Right lobe of liver (tissue), 4 donors: ENCODE measurements around the gene FMN1.

Experiments
- CTCF ChIP-seq, 4 donors: fragments of 200-600 bp in 3 of 4; fragments of 450-650 bp in 1 of 4; IDR thresholded peaks; one replicate each; pipeline versions ENCODE4 v1.5.1 to v1.8.0; 2016 to 2022; ENCODE audit warnings: antibody characterized with exemption in 4 of 4, mild to moderate bottlenecking in 2 of 4
- POLR2A ChIP-seq: fragments of 450-650 bp; IDR thresholded peaks from one replicate; pipeline ENCODE4 v1.6.1; 2017; ENCODE audit warnings: antibody characterized with exemption, mild to moderate bottlenecking
- donor health status: DM: no; HTN: no; CAD: no.
- donor health status: DM: no; HTN: no; CAD: no.
- donor health status: DM: no; HTN: yes; CAD: no.

GRCh38 chr15:32775103-32775502 is 419.4 kb downstream of the FMN1 start:
- TF ChIP-seq CTCF (IDR thresholded peaks at IDR 0.05): no peak
- no peak for TF ChIP-seq POLR2A
